Esophagus muscularis mucosa (tissue), 4 donors: ENCODE data around the gene PROSER1. TPM values are rescaled to one million over a fixed set of nuclear protein-coding genes. Genes with fewer than 3 reads are reported as not detected.

Experiments used
- DNase-seq: peaks from one replicate; pipeline ENCODE4 v3.0.0-alpha.2; 2017; ENCODE audit errors: extremely low spot score
- H3K27ac ChIP-seq, 4 donors: fragments of 200-600 bp; sonication (generic); replicated peaks in 1 of 4; 1 replicate in 3 of 4; 2 replicates in 1 of 4; pipeline ENCODE4 v1.5.1; 2016 to 2019; ENCODE audit warnings: mild to moderate bottlenecking in 1 of 4
- H3K27me3 ChIP-seq, 4 donors: fragments of 200-600 bp; sonication (generic); one replicate each; pipeline versions ENCODE4 v1.5.1 to v1.6.0; 2016 to 2019
- H3K36me3 ChIP-seq, 4 donors: fragments of 200-600 bp; sonication (generic); one replicate each; pipeline ENCODE4 v1.5.1; 2016 to 2019
- H3K4me1 ChIP-seq, 4 donors: fragments of 200-600 bp; sonication (generic); one replicate each; pipeline ENCODE4 v1.5.1; 2016 to 2019
- H3K4me3 ChIP-seq, 4 donors: fragments of 200-600 bp; sonication (generic); 1 replicate in 2 of 4; 2 replicates in 2 of 4; pipeline ENCODE4 v1.5.1; 2016 to 2019; ENCODE audit warnings: mild to moderate bottlenecking in 4 of 4, moderate library complexity in 1 of 4
- H3K9me3 ChIP-seq, 4 donors: fragments of 200-600 bp; sonication (generic); 1 replicate in 3 of 4; 2 replicates in 1 of 4; pipeline ENCODE4 v1.5.1; 2016 to 2019
- CTCF ChIP-seq, 3 experiments: fragments of 200-600 bp in 2 of 3; fragments of 450-650 bp in 1 of 3; sonication (generic) in 2 of 3; IDR thresholded peaks; one replicate each; pipeline ENCODE4 v1.5.1; 2017 to 2019; ENCODE audit warnings: antibody characterized with exemption in 3 of 3, mild to moderate bottlenecking in 2 of 3, moderate library complexity in 1 of 3
- EP300 ChIP-seq: sonication (generic); formaldehyde crosslinking; IDR thresholded peaks from one replicate; pipeline ENCODE4 v1.6.1; 2017; ENCODE audit warnings: antibody characterized with exemption
- POLR2A ChIP-seq: fragments of 450-650 bp; IDR thresholded peaks from one replicate; pipeline ENCODE4 v1.6.1; 2017; ENCODE audit warnings: antibody characterized with exemption, moderate library complexity, mild to moderate bottlenecking, low read depth
- POLR2AphosphoS5 ChIP-seq, 2 donors: sonication (generic); formaldehyde crosslinking; IDR thresholded peaks; one replicate each; pipeline ENCODE4 v1.6.1; 2017; ENCODE audit warnings: antibody characterized with exemption in 2 of 2
- WGBS: methylation state at CpG from one replicate; pipeline ENCODE4 v1.1.5; 2018; 5-methylcytosine and 5-hydroxymethylcytosine counted together
- intact Hi-C: fragments of 100-400 bp; cut with DNase I; formaldehyde crosslinking; loops from one replicate; pipeline ENCODE4 v1.15.1; 2023
- total RNA-seq, 4 donors: library from RNA; depleted of rRNA; stranded (reverse); fragments of >200 nt; gene quantifications; one replicate each; pipeline versions ENCODE4 v1.1.0 to v1.2.1, GENCODE V29; 2016

Gene PROSER1
- total RNA-seq, 4 donors from 2014 or later = 9.1 to 16.9 (median 10.5) TPM

- Histone ChIP-seq H3K27ac (no peak overlapping the region), H3K36me3 (peaks cover 0 to 10% (median 4%) of the 10 kb centered on the region in 4 donors), H3K9me3 (no peaks in the 10 kb centered on the region), H3K4me1 (no peaks in the 10 kb centered on the region), H3K4me3 (no peak overlapping the region), H3K27me3 (no peaks in the 10 kb centered on the region)
- peak; percentile 13 to 32 (median 21) for TF ChIP-seq CTCF (IDR thresholded peaks at IDR 0.05)
- TF ChIP-seq POLR2AphosphoS5 (IDR thresholded peaks at IDR 0.05) = no peak
- DNase-seq = no peak
- 19% methylated on average over 1 of the region's 1 CpG for WGBS
- intact Hi-C loops = loop anchor here (5.0 kb wide), 1 partner anchor 566 kb away; no protein-coding TSS in a partner anchor
These were observed 13.3 kb upstream of the PROSER1 start for GRCh38 chr13:39051157-39051556.

- no peak overlapping the region for H3K27ac ChIP-seq
- H3K4me1 ChIP-seq = no peaks in the 10 kb centered on the region
- no peaks in the 10 kb centered on the region for H3K9me3 ChIP-seq
- DNase-seq = no peak
- peaks cover 0 to 25% (median 8%) of the 10 kb centered on the region in 4 donors for H3K36me3 ChIP-seq
- WGBS = 89% methylated on average over 3 of the region's 3 CpGs
- intact Hi-C loops = no loop called here
- H3K27me3 ChIP-seq = no peaks in the 10 kb centered on the region
- TF ChIP-seq POLR2AphosphoS5 (IDR thresholded peaks at IDR 0.05) = no peak
- no peak for TF ChIP-seq CTCF (IDR thresholded peaks at IDR 0.05)
- no peak for TF ChIP-seq EP300
- no peak for TF ChIP-seq POLR2A
- H3K4me3 ChIP-seq = no peak overlapping the region
These were observed 11.4 kb upstream of the PROSER1 start for GRCh38 chr13:39049274-39049673.

GRCh38 chr13:39048806-39049205 lies 10.9 kb upstream of the PROSER1 start:
- H3K9me3 ChIP-seq = no peaks in the 10 kb centered on the region
- no peaks in the 10 kb centered on the region for H3K4me1 ChIP-seq
- no peak for TF ChIP-seq POLR2A
- TF ChIP-seq EP300 = no peak
- TF ChIP-seq CTCF (IDR thresholded peaks at IDR 0.05) = no peak
- no peak for TF ChIP-seq POLR2AphosphoS5 (IDR thresholded peaks at IDR 0.05)
- no peak for DNase-seq
- H3K4me3 ChIP-seq = no peak overlapping the region
- intact Hi-C loops = no loop called here
- H3K27me3 ChIP-seq = no peaks in the 10 kb centered on the region
- no peak overlapping the region for H3K27ac ChIP-seq
- H3K36me3 ChIP-seq = peaks cover 0 to 30% (median 10%) of the 10 kb centered on the region in 4 donors

- 43% methylated on average over 2 of the region's 2 CpGs for WGBS
- peak in 1 of 3 experiments; percentile 3 for TF ChIP-seq CTCF (IDR thresholded peaks at IDR 0.05)
- TF ChIP-seq POLR2A = no peak
- no peak overlapping the region for H3K27ac ChIP-seq
- no peaks in the 10 kb centered on the region for H3K27me3 ChIP-seq
- intact Hi-C loops = no loop called here
- H3K4me1 ChIP-seq = no peaks in the 10 kb centered on the region
- H3K4me3 ChIP-seq = no peak overlapping the region
- peaks cover 0 to 30% (median 10%) of the 10 kb centered on the region in 4 donors for H3K36me3 ChIP-seq
- no peaks in the 10 kb centered on the region for H3K9me3 ChIP-seq
- DNase-seq = no peak
These were observed 9.7 kb upstream of the PROSER1 start for GRCh38 chr13:39047560-39047959.

GRCh38 chr13:39044536-39044935 lies 6.6 kb upstream of the PROSER1 start:
- Histone ChIP-seq H3K27me3 (no peaks in the 10 kb centered on the region), H3K4me3 (no peak overlapping the region), H3K4me1 (peaks cover 10 to 15% (median 12%) of the 10 kb centered on the region in 4 donors), H3K36me3 (peaks cover 0 to 34% (median 10%) of the 10 kb centered on the region in 4 donors), H3K9me3 (no peaks in the 10 kb centered on the region), H3K27ac (no peak overlapping the region)
- intact Hi-C loops = no loop called here
- TF ChIP-seq POLR2A (no peak), CTCF (IDR thresholded peaks at IDR 0.05) (no peak), POLR2AphosphoS5 (IDR thresholded peaks at IDR 0.05) (no peak), EP300 (no peak)
- DNase-seq = no peak
- 89% methylated on average over 3 of the region's 3 CpGs for WGBS
